Mucosa of stomach (tissue), 1 donor: Measurements from ENCODE around the gene SPNS2.

ENCODE experiments used
- H3K27me3 ChIP-seq: one replicate; pipeline ENCODE4 v1.7.0; 2013; ENCODE audit warnings: mild to moderate bottlenecking, low read length; ENCODE audit not compliant: control insufficient read depth, insufficient read depth
- H3K36me3 ChIP-seq: one replicate; pipeline ENCODE4 v1.7.0; 2013; ENCODE audit warnings: low read length; ENCODE audit not compliant: control insufficient read depth, insufficient read depth
- H3K4me1 ChIP-seq: one replicate; pipeline ENCODE4 v1.7.0; 2013; ENCODE audit warnings: mild to moderate bottlenecking, low read length; ENCODE audit not compliant: control insufficient read depth, insufficient read depth
- H3K4me3 ChIP-seq: one replicate; pipeline ENCODE4 v1.7.0; 2013; ENCODE audit warnings: low read length
- H3K9ac ChIP-seq: one replicate; pipeline ENCODE4 v1.7.0; 2013; ENCODE audit warnings: mild to moderate bottlenecking, low read length, moderate library complexity
- H3K9me3 ChIP-seq: one replicate; pipeline ENCODE4 v1.7.0; 2013; ENCODE audit warnings: mild to moderate bottlenecking, low read length, moderate library complexity; ENCODE audit not compliant: control insufficient read depth
- donor health status: Pancreatic carcinoma.

SPNS2 gene

GRCh38 chr17:4582101-4582501 is 83.4 kb downstream of the SPNS2 start:
- no peak overlapping the region for H3K9ac ChIP-seq
- H3K4me3 ChIP-seq = no peak overlapping the region
- no peaks in the 10 kb centered on the region for H3K36me3 ChIP-seq
- no peaks in the 10 kb centered on the region for H3K9me3 ChIP-seq
- peaks cover 14% of the 10 kb centered on the region for H3K4me1 ChIP-seq
- H3K27me3 ChIP-seq = peaks cover 56% of the 10 kb centered on the region

GRCh38 chr17:4582691-4583090 is 84.0 kb downstream of the SPNS2 start:
- Histone ChIP-seq H3K9ac (no peak overlapping the region), H3K9me3 (no peaks in the 10 kb centered on the region), H3K36me3 (no peaks in the 10 kb centered on the region), H3K4me3 (no peak overlapping the region), H3K27me3 (peaks cover 53% of the 10 kb centered on the region), H3K4me1 (peaks cover 14% of the 10 kb centered on the region)

- Histone ChIP-seq H3K9ac (no peak overlapping the region), H3K9me3 (no peaks in the 10 kb centered on the region), H3K36me3 (no peaks in the 10 kb centered on the region), H3K27me3 (peaks cover 53% of the 10 kb centered on the region), H3K4me1 (peaks cover 14% of the 10 kb centered on the region), H3K4me3 (no peak overlapping the region)
Measured at GRCh38 chr17:4583206-4583605, 84.5 kb downstream of the SPNS2 start.

GRCh38 chr17:4583782-4584100 is 85.1 kb downstream of the SPNS2 start:
- Histone ChIP-seq H3K9me3 (no peaks in the 10 kb centered on the region), H3K9ac (no peak overlapping the region), H3K4me1 (peaks cover 14% of the 10 kb centered on the region), H3K27me3 (peaks cover 53% of the 10 kb centered on the region), H3K36me3 (no peaks in the 10 kb centered on the region), H3K4me3 (no peak overlapping the region)

GRCh38 chr17:4584101-4584916 is 85.6 kb downstream of the SPNS2 start, which contains the start of gene SMTNL2:
Gene SMTNL2 (plus strand): TSS chr17:4584529. CDS start chr17:4584606, 77 bp downstream.
- H3K9me3 ChIP-seq = no peaks in the 10 kb centered on the region
- H3K4me1 ChIP-seq = peaks cover 14% of the 10 kb centered on the region
- peaks cover 53% of the 10 kb centered on the region for H3K27me3 ChIP-seq
- no peak within 1 kb of the TSS for H3K9ac ChIP-seq
- H3K4me3 ChIP-seq = no peak within 1 kb of the TSS
- H3K36me3 ChIP-seq = no peaks in the 10 kb centered on the region

GRCh38 chr17:4584917-4585637 is 86.4 kb downstream of the SPNS2 start:
- Histone ChIP-seq H3K36me3 (no peaks in the 10 kb centered on the region), H3K27me3 (peaks cover 51% of the 10 kb centered on the region), H3K4me3 (no peak overlapping the region), H3K9ac (no peak overlapping the region), H3K4me1 (peaks cover 14% of the 10 kb centered on the region), H3K9me3 (no peaks in the 10 kb centered on the region)

GRCh38 chr17:4585638-4585994 is 86.9 kb downstream of the SPNS2 start:
- peaks cover 49% of the 10 kb centered on the region for H3K27me3 ChIP-seq
- no peaks in the 10 kb centered on the region for H3K36me3 ChIP-seq
- H3K4me3 ChIP-seq = no peak overlapping the region
- no peaks in the 10 kb centered on the region for H3K9me3 ChIP-seq
- peaks cover 14% of the 10 kb centered on the region for H3K4me1 ChIP-seq
- no peak overlapping the region for H3K9ac ChIP-seq

- Histone ChIP-seq H3K4me1 (peaks cover 14% of the 10 kb centered on the region), H3K4me3 (no peak overlapping the region), H3K27me3 (peaks cover 49% of the 10 kb centered on the region), H3K9me3 (no peaks in the 10 kb centered on the region), H3K9ac (no peak overlapping the region), H3K36me3 (no peaks in the 10 kb centered on the region)
Measured at GRCh38 chr17:4586043-4586442, 87.4 kb downstream of the SPNS2 start.

- Histone ChIP-seq H3K4me3 (no peak overlapping the region), H3K27me3 (peaks cover 39% of the 10 kb centered on the region), H3K36me3 (no peaks in the 10 kb centered on the region), H3K9ac (no peak overlapping the region), H3K4me1 (peaks cover 14% of the 10 kb centered on the region), H3K9me3 (no peaks in the 10 kb centered on the region)
Measured at GRCh38 chr17:4587195-4587594, 88.5 kb downstream of the SPNS2 start.

- Histone ChIP-seq H3K4me3 (no peak overlapping the region), H3K36me3 (no peaks in the 10 kb centered on the region), H3K9ac (no peak overlapping the region), H3K4me1 (peaks cover 14% of the 10 kb centered on the region), H3K27me3 (peaks cover 33% of the 10 kb centered on the region), H3K9me3 (no peaks in the 10 kb centered on the region)
Measured at GRCh38 chr17:4587803-4588202, 89.1 kb downstream of the SPNS2 start.

- H3K36me3 ChIP-seq = no peaks in the 10 kb centered on the region
- no peaks in the 10 kb centered on the region for H3K9me3 ChIP-seq
- no peak overlapping the region for H3K4me3 ChIP-seq
- peaks cover 27% of the 10 kb centered on the region for H3K27me3 ChIP-seq
- peaks cover 14% of the 10 kb centered on the region for H3K4me1 ChIP-seq
- no peak overlapping the region for H3K9ac ChIP-seq
Measured at GRCh38 chr17:4588391-4588790, 89.7 kb downstream of the SPNS2 start.
